ENCODE measurements around the gene LCK.

Gene LCK

DNA sequence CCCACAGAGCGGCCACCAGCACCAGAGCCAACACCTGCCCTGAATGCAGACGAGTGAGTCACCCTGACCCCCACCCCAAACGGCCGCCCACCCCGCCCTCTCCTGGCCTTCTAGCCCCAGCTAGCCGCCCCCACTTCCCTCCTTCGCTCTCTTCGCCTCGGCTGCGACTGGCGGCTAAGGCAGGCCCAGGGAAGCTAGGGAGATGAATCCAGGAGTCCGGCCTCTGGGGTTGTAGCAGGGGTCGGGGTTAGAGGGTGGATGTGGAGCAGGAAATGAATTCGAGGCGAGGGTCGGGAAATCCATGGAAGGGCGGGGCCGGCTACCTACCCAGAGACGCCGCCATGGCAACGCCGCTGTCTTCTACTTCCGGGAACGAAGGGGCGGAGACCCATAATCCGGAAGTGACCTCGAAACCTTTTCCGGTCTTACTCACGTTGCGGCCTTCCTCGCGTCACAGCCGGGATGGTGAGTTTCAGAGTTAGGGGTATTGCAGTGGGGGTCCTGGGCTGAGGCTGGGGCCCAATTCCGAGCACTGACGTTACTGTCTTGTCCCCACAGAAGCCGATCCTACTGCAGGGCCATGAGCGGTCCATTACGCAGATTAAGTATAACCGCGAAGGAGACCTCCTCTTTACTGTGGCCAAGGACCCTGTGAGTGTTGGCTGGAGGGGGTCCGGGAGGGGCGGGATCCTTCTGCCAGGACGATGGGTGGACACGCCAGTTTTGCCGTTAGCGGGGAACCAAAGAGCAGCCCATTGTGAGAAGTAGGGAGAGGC lies 28.9 kb upstream of the LCK start, which contains the start of the genes EIF3I and TMEM234:
EIF3I (plus strand) TSS at position 428 of the 776 bp plus-strand sequence; CDS start at position 463, 35 bp downstream.
TMEM234 (minus strand) TSS at position 374 of the 776 bp plus-strand sequence; CDS start at position 343, 31 bp downstream.
- Mint-ChIP-seq H3K27me3 (no peaks in the 10 kb centered on the region), H3K4me3 (peak within 1 kb of the TSS; percentile 88), H3K4me1 (peaks cover 24% of the 10 kb centered on the region), H3K36me3 (ENCODE audit: insufficient read depth) (peaks cover 38% of the 10 kb centered on the region), H3K27ac (ENCODE audit: low read depth) (peak within 1 kb of the TSS; percentile 95), H3K9me3 (no peaks in the 10 kb centered on the region)
- ATAC-seq (replicated peaks; ENCODE audit: extremely low read depth, poor library complexity, severe bottlenecking) (peak; percentile 95), DNase-seq (ENCODE audit: low spot score in 2 of 2) (peak; percentile 80 to 84)

- Mint-ChIP-seq H3K9me3 (no peaks in the 10 kb centered on the region), H3K27me3 (no peaks in the 10 kb centered on the region), H3K36me3 (ENCODE audit: insufficient read depth) (peaks cover 49% of the 10 kb centered on the region), H3K4me1 (peaks cover 30% of the 10 kb centered on the region), H3K27ac (ENCODE audit: low read depth) (no peak overlapping the region), H3K4me3 (peak overlapping the region; percentile 49)
- DNase-seq (ENCODE audit: low spot score in 2 of 2) (no peak), ATAC-seq (replicated peaks; ENCODE audit: extremely low read depth, poor library complexity, severe bottlenecking) (no peak)
Measured at GRCh38 chr1:32223683-32224082, 27.4 kb upstream of the LCK start.

DNA sequence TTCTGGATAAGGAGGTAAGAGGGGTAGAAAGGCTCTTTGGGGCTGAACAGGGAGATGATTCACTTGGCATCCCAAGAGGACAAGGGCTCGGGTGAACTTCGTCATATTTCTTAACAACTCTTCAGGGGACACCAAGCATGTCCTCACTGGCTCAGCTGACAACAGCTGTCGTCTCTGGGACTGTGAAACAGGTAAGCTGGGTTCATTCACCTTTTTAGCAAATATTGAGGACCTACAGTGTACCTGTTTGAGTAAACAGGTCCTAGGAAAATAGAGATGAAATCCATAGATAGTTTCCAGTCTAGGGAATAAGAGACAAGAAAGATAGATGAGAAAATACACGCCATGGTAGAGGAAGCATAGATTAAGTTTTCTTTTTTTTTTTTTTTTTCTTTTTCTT lies 26.8 kb upstream of the LCK start:
- DNase-seq (ENCODE audit: low spot score in 2 of 2) (no peak), ATAC-seq (replicated peaks; ENCODE audit: extremely low read depth, poor library complexity, severe bottlenecking) (no peak)
- Mint-ChIP-seq H3K9me3 (no peaks in the 10 kb centered on the region), H3K27me3 (no peaks in the 10 kb centered on the region), H3K4me3 (peak overlapping the region; percentile 49), H3K4me1 (peaks cover 30% of the 10 kb centered on the region), H3K27ac (ENCODE audit: low read depth) (no peak overlapping the region), H3K36me3 (ENCODE audit: insufficient read depth) (peaks cover 53% of the 10 kb centered on the region)

DNA sequence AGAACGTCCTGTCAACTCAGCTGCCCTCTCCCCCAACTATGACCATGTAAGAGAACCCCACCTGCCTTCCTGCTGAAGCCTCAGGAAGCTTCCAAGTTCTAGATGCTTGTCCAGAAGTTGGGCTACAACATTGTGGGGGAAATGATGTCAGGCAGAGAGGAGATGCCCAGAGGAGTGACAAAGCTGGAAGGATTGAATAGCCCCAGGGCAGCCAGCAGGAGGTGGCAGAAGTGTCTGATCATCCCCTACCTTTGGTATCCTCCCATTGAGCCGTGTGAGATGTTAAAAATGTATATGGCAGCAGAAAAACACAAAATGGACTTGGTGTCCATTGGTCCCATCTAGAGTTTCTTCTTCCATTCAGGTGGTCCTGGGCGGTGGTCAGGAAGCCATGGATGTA lies 22.3 kb upstream of the LCK start:
- Mint-ChIP-seq H3K27me3 (no peaks in the 10 kb centered on the region), H3K27ac (ENCODE audit: low read depth) (no peak overlapping the region), H3K4me1 (peaks cover 13% of the 10 kb centered on the region), H3K4me3 (no peak overlapping the region), H3K36me3 (ENCODE audit: insufficient read depth) (peaks cover 58% of the 10 kb centered on the region), H3K9me3 (no peaks in the 10 kb centered on the region)
- no peak for DNase-seq (ENCODE audit: low spot score in 2 of 2)
- no peak for ATAC-seq (replicated peaks; ENCODE audit: extremely low read depth, poor library complexity, severe bottlenecking)

GRCh38 chr1:32231843-32232432 lies 19.1 kb upstream of the LCK start:
- no peaks in the 10 kb centered on the region for H3K27me3 Mint-ChIP-seq
- H3K4me3 Mint-ChIP-seq = no peak overlapping the region
- H3K9me3 Mint-ChIP-seq = no peaks in the 10 kb centered on the region
- ATAC-seq (replicated peaks; ENCODE audit: extremely low read depth, poor library complexity, severe bottlenecking) (no peak), DNase-seq (ENCODE audit: low spot score in 2 of 2) (no peak)
- H3K36me3 Mint-ChIP-seq (ENCODE audit: insufficient read depth) = peaks cover 38% of the 10 kb centered on the region
- H3K4me1 Mint-ChIP-seq = peaks cover 6% of the 10 kb centered on the region
- no peak overlapping the region for H3K27ac Mint-ChIP-seq (ENCODE audit: low read depth)

DNA sequence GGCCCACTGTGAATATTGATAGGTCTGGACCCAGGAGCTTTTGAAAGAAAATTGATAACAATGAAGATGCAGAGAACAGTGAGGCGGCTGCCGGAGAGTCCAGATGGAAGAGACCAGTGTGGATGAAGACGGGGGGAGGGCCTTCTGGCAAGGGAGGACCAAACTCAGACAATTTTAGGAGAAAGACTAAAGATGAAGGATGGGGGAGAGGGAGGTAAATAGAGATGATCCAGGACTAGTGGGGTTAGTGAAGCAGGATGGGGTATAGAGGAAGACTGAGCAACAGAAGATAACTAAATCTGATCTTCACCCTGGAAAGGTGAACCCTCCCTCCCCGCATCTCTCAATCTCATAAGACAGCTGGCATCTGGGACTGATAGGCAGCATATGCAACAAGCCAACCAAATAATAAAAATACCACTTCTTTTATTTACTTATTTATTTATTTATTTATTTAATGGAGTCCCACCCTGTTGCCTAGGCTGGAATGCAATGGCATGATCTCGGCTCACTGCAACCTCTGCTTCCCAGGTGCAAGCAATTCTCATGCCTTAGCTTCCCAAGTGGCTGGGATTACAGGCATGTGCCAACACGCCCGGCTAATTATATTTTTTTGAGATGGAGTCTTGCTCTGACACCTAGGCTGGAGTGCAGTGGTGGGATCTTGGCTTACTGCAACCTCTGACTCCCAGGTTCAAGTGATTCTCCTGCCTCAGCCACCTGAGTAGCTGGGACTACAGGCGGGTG lies 18.3 kb upstream of the LCK start:
- no peak overlapping the region for H3K27ac Mint-ChIP-seq (ENCODE audit: low read depth)
- DNase-seq (ENCODE audit: low spot score in 2 of 2) (no peak), ATAC-seq (replicated peaks; ENCODE audit: extremely low read depth, poor library complexity, severe bottlenecking) (no peak)
- H3K27me3 Mint-ChIP-seq = no peaks in the 10 kb centered on the region
- H3K4me1 Mint-ChIP-seq = peaks cover 2% of the 10 kb centered on the region
- peaks cover 31% of the 10 kb centered on the region for H3K36me3 Mint-ChIP-seq (ENCODE audit: insufficient read depth)
- no peaks in the 10 kb centered on the region for H3K9me3 Mint-ChIP-seq
- no peak overlapping the region for H3K4me3 Mint-ChIP-seq

- no peak for ATAC-seq (replicated peaks; ENCODE audit: extremely low read depth, poor library complexity, severe bottlenecking)
- Mint-ChIP-seq H3K9me3 (no peaks in the 10 kb centered on the region), H3K4me1 (no peaks in the 10 kb centered on the region)
Measured at GRCh38 chr1:32234792-32235191, 16.3 kb upstream of the LCK start.

DNA sequence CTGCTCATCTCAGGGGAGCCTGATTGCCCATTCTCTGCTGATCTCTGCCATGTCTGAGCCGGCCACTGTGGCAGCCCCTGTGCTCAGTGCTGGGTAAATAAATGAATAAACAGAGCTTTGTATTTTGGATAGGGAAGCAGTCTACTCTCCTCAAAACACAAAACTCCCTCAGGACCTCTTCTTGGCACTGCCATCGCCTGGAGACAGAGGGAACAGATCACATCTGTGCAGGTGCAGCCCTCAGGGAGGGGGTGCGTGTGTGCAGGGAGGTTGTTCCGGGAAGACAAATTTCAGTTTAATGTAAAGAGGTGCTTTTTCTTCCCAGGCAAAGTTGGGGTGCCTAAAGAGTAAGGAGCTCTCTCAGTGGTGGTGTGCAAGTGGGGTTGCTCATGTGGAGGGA lies 11.7 kb upstream of the LCK start:
- DNase-seq (ENCODE audit: low spot score in 2 of 2) (no peak), ATAC-seq (replicated peaks; ENCODE audit: extremely low read depth, poor library complexity, severe bottlenecking) (no peak)
- Mint-ChIP-seq H3K4me3 (peak overlapping the region; percentile 85), H3K9me3 (no peaks in the 10 kb centered on the region), H3K36me3 (ENCODE audit: insufficient read depth) (peaks cover 7% of the 10 kb centered on the region), H3K4me1 (peaks cover 8% of the 10 kb centered on the region), H3K27ac (ENCODE audit: low read depth) (peak overlapping the region; percentile 30), H3K27me3 (no peaks in the 10 kb centered on the region)

More at GRCh38 chr1:32234792-32235191, 16.3 kb upstream of the LCK start:
- no peak for DNase-seq (ENCODE audit: low spot score in 2 of 2)
- Mint-ChIP-seq H3K36me3 (ENCODE audit: insufficient read depth) (peaks cover 12% of the 10 kb centered on the region), H3K27ac (ENCODE audit: low read depth) (no peak overlapping the region), H3K4me3 (no peak overlapping the region), H3K27me3 (no peaks in the 10 kb centered on the region)

- H3K36me3 Mint-ChIP-seq (ENCODE audit: insufficient read depth) = peaks cover 5% of the 10 kb centered on the region
Measured at GRCh38 chr1:32239790-32240139, 11.3 kb upstream of the LCK start.

GRCh38 chr1:32240140-32240951 lies 10.7 kb upstream of the LCK start:
- no peaks in the 10 kb centered on the region for H3K27me3 Mint-ChIP-seq
- peak overlapping the region; percentile 85 for H3K4me3 Mint-ChIP-seq
- H3K4me1 Mint-ChIP-seq = peaks cover 8% of the 10 kb centered on the region
- ATAC-seq (replicated peaks; ENCODE audit: extremely low read depth, poor library complexity, severe bottlenecking) = peak; percentile 75
- peaks cover 5% of the 10 kb centered on the region for H3K36me3 Mint-ChIP-seq (ENCODE audit: insufficient read depth)
- no peaks in the 10 kb centered on the region for H3K9me3 Mint-ChIP-seq
- H3K27ac Mint-ChIP-seq (ENCODE audit: low read depth) = no peak overlapping the region
- peak in 1 of 2 donors; percentile 29 for DNase-seq (ENCODE audit: low spot score in 2 of 2)

More at GRCh38 chr1:32239790-32240139, 11.3 kb upstream of the LCK start:
- H3K27ac Mint-ChIP-seq (ENCODE audit: low read depth) = no peak overlapping the region
- H3K27me3 Mint-ChIP-seq = no peaks in the 10 kb centered on the region
- ATAC-seq (replicated peaks; ENCODE audit: extremely low read depth, poor library complexity, severe bottlenecking) (no peak), DNase-seq (ENCODE audit: low spot score in 2 of 2) (no peak)
- H3K9me3 Mint-ChIP-seq = no peaks in the 10 kb centered on the region
- peak overlapping the region; percentile 85 for H3K4me3 Mint-ChIP-seq
- H3K4me1 Mint-ChIP-seq = peaks cover 8% of the 10 kb centered on the region

GRCh38 chr1:32241001-32241763 lies 9.9 kb upstream of the LCK start:
- DNase-seq (ENCODE audit: low spot score in 2 of 2) (no peak), ATAC-seq (replicated peaks; ENCODE audit: extremely low read depth, poor library complexity, severe bottlenecking) (peak; percentile 74)
- H3K27ac Mint-ChIP-seq (ENCODE audit: low read depth) = peak overlapping the region; percentile 62
- peaks cover 5% of the 10 kb centered on the region for H3K36me3 Mint-ChIP-seq (ENCODE audit: insufficient read depth)
- peak overlapping the region; percentile 85 for H3K4me3 Mint-ChIP-seq
- H3K27me3 Mint-ChIP-seq = no peaks in the 10 kb centered on the region
- peaks cover 8% of the 10 kb centered on the region for H3K4me1 Mint-ChIP-seq
- H3K9me3 Mint-ChIP-seq = no peaks in the 10 kb centered on the region

All from central memory CD8-positive, alpha-beta T cell (primary cell).